ENCODE data around the gene BTBD10.

DNA sequence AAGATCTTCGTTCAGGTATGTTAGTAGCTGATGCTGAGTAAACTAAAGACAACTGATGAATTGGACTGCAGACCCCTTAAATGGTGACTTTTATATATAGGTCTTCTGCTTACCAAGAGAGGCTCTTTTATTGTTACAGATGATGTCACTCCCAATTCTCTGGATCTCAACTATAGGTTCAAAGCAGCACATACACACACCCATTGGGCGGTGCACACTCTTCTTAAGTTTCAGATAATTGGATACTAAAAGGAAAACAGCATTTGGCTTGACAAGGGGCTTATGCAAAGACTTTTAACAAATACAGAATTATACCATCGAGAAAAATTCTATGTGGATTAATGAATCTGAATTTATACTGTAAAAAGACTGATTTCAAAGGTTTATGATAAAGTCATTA lies 32.9 kb upstream of the BTBD10 start, which contains the start of gene PTH:
- TF ChIP-seq, protein P1, sequence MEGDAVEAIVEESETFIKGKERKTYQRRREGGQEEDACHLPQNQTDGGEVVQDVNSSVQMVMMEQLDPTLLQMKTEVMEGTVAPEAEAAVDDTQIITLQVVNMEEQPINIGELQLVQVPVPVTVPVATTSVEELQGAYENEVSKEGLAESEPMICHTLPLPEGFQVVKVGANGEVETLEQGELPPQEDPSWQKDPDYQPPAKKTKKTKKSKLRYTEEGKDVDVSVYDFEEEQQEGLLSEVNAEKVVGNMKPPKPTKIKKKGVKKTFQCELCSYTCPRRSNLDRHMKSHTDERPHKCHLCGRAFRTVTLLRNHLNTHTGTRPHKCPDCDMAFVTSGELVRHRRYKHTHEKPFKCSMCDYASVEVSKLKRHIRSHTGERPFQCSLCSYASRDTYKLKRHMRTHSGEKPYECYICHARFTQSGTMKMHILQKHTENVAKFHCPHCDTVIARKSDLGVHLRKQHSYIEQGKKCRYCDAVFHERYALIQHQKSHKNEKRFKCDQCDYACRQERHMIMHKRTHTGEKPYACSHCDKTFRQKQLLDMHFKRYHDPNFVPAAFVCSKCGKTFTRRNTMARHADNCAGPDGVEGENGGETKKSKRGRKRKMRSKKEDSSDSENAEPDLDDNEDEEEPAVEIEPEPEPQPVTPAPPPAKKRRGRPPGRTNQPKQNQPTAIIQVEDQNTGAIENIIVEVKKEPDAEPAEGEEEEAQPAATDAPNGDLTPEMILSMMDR (conservative IDR thresholded peaks at IDR 0.05; ENCODE audit: low read length), result no peak
- TF ChIP-seq EZH2phosphoT487 (IDR thresholded peaks at IDR 0.05; ENCODE audit: borderline replicate concordance, low read depth, low read length), result no peak

All from OCI-LY7 (cell line).